DMS114 treated with DMSO at 0.1 percent for 48 hours (cell line): ENCODE results near the gene PRDM15.

ENCODE experiments used
- DNase-seq: peaks from one replicate; lab custom pipeline; 2025; ENCODE audit not compliant: unreplicated experiment; lab: John Stamatoyannopoulos, UW

The PRDM15 gene

DNA sequence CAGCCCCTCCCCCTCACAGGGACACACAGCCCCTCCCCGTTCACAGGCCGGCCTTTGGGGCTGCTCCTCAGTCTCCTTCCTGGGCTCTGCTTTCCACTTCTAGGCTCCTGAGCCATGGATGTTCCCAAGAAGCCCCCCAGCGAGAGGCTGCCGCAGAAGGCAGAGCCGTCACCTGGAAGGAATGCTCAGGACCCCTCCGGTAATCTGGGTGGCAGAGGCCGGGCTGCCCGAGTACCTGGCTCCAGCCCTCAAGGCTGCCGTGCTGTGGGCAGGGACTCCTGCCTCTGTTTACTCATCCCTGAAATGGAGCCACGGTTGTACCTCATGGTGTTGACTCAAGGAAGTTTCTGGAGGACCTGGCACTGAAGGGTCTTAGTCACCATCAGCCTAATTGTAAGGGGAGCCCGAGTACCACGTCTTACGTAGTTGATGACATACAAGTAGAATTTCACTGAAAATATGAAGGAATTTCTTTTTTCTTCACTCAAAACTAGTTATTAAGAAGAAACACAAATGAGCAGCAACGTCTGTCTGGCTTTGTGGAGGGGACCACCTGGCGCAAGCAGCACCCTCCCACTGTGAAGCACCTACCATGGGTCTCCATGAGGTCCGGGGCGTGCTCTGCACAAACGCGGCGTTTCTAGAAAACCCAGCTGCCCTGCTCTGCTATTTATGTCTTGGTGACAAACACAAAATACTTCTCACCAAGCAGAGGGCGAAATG lies 33.7 kb downstream of the PRDM15 start:
- DNase-seq = no peak

DNA sequence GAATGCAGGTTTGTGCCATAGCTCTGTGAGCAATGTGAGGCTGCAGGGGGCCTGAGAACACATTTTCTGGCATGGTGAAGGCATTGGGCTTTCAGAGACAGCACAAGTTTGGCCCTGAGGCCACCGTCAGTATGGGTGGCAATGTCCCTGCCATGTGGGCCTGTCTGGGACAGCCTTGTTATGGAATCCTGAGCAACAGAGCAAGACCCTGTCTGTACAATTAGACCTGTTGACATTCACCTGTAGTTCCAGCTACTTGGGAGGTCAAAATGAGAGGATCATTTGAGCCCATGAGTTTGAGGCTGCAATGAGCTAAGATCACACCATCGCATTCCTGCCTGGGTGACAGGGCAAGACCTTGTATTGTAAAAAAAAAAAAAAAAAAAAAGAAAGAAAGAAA lies 35.6 kb downstream of the PRDM15 start:
- DNase-seq = no peak

DNA sequence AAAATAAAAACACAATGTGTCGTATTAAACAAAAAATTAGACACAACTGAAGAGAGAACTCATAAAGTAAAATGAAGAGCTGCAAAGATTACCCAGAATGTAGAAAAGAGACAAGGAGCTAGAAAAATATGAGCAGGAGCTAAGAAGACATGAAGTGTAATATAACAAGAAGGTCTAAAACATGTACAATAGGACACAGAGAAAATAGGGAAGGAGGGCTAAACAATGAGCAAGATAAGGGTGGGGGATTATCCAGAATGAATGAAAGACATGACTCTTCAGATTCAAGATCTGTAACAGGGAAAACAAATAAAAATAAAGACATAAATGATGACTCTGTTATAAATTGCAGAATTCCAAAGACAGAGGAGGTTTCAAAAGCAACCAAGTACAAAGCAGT lies 38.3 kb downstream of the PRDM15 start:
- no peak for DNase-seq

- DNase-seq = no peak
These were observed 39.6 kb downstream of the PRDM15 start for GRCh38 chr21:41839387-41840000.

GRCh38 chr21:41837756-41838297 lies 41.3 kb downstream of the PRDM15 start:
- DNase-seq = no peak

DNA sequence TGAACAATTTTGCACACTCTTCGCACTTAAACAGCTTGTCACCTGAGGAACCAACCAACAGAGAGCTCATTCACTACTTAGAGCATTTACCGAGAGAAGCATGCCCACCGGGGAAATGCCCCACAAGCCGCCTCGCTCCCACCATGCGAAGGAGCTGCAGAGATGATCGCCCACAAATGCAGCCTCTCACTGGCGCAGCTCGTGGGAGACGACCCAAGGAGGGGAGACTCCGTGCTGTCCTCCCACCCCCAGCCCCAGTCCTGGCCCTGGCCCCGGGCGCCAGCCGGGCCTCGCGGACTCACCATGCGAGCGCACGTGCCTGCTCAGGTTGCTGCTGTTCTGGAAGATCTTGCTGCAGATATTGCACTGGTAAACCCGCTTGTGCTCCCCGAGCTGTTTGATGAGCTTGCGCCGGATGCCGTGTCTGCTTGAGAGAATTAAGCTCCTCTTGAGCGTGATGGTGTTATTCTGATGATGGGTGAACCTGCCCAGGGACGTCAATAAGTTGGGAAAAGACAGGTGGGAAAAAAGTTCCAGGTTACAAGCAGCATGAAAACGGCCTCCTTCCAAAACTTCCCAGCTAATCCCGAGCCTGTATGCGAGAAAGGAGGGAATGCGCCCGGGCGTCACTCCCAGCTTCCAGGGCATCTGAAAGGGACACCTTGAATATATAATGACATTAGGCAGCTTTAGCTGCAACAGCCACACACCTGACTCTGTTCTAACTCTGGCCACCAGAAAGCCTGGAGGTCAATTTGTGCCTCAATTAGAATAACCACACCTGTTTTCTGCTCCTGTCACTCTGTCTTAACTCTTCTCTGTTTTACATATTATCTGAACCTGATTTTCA lies 42.8 kb downstream of the PRDM15 start:
- DNase-seq = no peak

DNA sequence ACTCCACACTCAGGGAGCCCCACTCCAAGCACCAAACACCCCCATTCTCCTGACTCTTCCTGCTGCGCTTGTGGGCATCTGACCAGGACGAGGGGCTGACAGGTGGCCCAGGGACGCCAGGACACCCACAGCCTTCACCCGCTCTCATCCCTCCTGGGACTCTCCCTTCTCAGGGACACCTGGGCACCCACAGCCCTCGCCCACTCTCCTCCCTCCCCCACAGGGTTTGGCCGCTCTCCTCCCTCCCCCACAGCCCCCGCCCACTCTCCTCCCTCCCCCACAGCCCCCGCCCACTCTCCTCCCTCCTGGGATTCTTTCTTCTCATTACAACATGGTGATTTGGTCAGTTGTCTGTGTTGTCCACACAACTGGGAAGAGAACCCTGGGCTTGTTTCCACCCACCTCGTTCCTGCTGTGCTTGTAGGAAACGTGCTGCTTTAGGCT lies 43.4 kb downstream of the PRDM15 start:
- no peak for DNase-seq

DNA sequence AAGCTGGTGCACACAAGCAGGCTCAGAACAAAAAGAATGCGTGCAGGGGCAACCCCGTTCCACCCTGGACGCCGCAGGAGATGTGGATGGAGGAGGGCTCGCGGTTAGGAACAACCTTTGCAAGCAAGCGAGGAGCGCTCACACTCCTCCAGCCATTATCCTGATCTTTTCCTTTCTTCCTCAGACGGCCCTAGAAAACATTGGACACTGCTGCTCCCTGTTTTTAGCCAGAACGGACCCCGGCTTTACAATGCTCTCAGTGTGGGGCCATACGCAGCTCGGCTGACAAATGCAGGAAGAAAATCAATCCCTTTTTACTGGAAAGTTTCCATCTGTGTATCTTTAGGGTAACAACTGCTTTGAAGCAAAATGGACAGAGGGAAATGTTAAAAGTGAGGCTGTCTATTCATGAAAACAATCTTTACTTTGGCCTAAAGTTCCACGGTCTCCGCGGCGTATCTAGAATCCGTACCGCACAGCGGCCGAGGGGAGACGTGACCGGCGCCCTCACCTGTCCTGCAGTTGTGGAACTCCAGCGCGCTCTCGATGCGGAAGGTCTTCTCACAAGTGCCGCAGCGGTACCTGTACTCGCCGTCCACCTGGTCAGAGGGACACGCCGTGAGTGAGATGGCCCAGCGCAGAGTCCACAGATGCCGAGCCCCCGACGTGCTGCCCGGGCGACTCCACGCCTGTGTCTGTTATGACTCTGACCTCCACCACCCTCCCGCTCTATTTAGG lies 44.0 kb downstream of the PRDM15 start:
- DNase-seq = no peak

DNA sequence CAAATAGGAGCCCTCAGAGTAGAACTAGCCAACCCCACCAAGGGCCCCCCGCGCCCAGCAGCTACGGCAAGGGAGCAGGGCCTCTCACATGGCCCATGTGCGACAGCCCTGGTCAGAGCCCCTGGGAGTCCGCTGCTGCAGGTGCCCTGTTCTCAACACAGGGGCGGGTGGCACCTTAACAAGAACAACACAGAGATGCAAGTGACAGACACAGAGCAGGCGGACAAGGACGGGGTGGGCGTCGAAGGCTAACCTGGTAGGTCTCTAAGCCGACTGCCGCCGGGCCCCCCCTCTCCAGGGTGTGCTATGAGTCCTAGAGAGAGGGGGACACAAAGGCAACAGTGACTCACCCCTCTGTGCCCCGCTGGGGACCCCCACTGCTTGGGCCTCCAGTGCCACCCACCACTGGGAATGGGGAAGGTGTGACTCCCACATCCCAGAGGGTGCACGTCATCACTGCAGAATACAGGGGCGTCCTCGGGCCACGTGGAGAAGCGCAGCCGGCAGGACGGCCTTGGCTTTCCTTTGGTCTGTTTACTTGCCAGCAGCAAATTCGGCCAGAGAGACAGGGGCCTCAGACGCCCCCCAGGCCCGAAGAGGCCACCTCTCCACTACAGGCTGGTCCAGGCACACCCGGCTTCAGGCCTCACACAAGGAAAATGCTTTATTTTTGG lies 44.8 kb downstream of the PRDM15 start:
- no peak for DNase-seq

DNA sequence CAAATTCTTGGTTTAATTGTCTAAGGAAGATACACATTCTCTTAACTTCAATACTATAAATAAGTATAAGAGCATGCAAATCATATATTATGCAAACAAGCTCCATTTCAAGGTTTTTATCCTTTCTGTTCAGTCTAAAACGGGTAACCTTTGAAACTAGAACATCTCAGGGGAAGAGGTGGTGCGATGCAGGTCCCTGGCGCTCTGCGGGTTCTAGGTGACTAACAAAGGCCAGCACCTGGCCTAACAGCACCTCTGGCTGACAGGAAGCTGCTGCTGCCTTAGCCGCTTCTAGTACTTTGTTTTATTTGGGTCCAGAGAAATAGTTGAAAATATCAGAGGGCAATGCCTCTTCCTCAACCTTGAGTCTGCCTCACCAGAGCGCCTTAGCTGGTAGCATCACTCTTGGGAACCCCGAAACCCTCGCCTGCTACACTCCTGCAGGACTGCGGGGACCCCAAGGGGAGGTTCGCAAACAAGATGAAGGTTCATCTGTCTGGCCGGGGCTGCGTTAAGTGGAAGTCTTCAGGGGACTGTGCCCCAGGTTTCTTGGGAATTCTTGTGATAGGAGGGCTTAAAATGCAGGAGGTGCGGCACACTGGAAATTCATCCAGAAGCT lies 45.5 kb downstream of the PRDM15 start:
- no peak for DNase-seq

DNA sequence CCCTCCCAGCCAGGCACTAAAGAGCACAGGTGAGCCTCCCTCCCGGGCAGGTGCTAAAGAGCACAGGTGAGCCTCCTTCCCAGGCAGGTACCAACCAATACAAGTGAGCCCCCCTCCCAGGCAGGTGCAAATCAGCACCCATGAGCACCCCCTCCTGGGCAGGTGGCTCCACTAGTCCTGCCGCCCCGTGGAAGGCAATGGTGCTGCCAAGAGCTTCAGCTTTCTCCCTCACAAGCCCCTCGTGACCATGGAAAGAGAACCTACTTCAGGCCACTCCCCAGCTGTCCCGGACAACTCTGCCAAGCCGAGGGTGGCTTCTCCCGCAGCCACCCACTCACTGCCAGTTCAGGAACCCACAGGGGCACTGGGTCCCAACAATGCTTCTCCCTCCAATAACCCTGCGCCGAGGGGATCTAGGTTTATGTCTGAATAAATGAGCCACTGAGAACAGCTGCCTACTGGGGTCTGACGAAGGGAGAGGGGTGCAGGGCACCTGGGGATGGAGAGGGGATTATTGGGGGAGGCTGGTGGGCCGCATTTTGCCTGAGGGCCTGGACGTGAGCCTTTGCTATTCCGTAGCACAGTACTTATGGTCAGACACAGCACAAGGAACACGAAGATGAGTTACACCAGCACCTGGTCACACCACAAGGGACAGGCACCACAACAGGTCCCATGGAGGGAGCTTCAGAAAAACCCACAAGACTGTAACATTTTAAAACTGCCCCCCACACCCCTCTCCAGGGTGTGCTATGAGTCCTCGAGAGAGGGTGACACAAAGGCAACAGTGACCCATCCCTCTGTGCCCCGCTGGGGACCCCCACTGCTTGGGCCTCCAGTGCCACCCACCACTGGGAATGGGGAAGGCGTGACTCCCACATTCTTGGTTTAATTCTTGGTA lies 46.3 kb downstream of the PRDM15 start:
- no peak for DNase-seq

- no peak for DNase-seq
These were observed 47.1 kb downstream of the PRDM15 start for GRCh38 chr21:41831866-41832595.

GRCh38 chr21:41831453-41831831 lies 47.7 kb downstream of the PRDM15 start:
- DNase-seq = no peak

- no peak for DNase-seq
These were observed 48.2 kb downstream of the PRDM15 start for GRCh38 chr21:41830764-41831452.

GRCh38 chr21:41830145-41830707 lies 48.9 kb downstream of the PRDM15 start:
- DNase-seq = no peak

DNA sequence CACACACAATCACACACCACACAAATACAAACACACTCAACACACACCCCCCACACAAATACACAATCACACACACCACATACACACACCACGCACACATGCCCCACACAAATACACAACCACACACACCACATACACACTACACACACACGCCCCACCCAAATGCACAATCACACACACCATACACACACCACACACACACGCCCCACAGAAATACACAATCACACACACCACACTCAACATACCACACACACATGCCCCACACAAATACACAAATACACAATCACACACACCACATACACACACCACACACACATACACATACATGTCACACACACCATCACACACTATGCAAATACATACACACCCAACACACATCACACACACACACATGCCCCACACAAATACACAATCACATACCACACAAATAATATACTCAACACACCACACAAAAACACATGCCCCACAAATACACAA lies 50.2 kb downstream of the PRDM15 start:
- no peak for DNase-seq
